ENCODE data around the gene SAT2. TPM values are rescaled to one million over a fixed set of nuclear protein-coding genes. Genes with fewer than 3 reads are reported as not detected.
A peak's percentile ranks its signal among the peaks of the same experiment; 100 is the strongest.

The SAT2 gene
- total RNA-seq, 2 donors from 2014 or later: 59.9 to 148 TPM

DNA sequence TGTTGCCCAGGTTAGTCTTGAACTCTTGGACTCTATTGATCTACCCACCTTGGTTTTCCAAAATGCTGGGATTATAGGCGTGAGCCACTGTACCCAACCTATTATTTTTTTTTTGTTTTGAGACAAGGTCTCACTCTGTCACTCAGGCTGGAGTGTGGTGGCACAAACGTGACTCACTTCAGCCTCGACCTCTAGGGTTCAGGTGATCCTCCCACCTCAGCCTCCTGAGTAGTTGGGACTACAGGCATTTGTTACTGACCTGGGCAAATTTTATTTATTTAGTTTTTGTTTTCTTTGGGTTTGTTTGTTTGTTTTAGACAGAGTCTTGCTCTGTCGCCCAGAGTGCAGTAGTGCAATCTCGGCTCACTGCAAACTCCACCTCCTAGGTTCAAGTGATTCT lies 4.0 kb downstream of the SAT2 start:
- no peaks in the 10 kb centered on the region for H3K36me3 ChIP-seq (replicated peaks in 1 of 2; ENCODE audit: insufficient read depth in 1 of 2, low read depth in 2 of 2)
- TF ChIP-seq, protein P1, sequence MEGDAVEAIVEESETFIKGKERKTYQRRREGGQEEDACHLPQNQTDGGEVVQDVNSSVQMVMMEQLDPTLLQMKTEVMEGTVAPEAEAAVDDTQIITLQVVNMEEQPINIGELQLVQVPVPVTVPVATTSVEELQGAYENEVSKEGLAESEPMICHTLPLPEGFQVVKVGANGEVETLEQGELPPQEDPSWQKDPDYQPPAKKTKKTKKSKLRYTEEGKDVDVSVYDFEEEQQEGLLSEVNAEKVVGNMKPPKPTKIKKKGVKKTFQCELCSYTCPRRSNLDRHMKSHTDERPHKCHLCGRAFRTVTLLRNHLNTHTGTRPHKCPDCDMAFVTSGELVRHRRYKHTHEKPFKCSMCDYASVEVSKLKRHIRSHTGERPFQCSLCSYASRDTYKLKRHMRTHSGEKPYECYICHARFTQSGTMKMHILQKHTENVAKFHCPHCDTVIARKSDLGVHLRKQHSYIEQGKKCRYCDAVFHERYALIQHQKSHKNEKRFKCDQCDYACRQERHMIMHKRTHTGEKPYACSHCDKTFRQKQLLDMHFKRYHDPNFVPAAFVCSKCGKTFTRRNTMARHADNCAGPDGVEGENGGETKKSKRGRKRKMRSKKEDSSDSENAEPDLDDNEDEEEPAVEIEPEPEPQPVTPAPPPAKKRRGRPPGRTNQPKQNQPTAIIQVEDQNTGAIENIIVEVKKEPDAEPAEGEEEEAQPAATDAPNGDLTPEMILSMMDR (IDR thresholded peaks at IDR 0.05): no peak
- no peak for TF ChIP-seq POLR2A (IDR thresholded peaks at IDR 0.05)
- intact Hi-C loops (cut with DNase I): no loop called here

DNA sequence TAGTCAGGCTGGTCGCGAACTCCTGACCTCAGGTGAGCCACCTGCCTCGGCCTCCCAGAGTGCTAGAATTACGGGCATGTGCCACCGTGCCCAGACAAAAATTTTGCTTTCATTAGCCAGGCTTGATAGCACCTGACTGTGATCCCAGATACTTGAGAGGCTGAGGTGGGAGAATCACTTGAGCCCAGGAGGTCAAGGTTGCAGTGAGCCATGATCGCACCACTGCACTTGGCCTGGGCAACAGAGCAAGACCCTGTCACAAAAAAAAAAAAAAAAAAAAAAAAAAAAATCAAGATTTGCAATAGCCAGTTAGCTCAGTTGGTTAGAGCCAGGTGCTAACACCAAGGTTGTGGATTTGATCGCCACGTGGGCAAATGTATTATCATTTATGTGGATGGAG lies 6.8 kb downstream of the SAT2 start:
- no peaks in the 10 kb centered on the region for H3K36me3 ChIP-seq (replicated peaks in 1 of 2; ENCODE audit: insufficient read depth in 1 of 2, low read depth in 2 of 2)
- WGBS, 2 donors: 87 to 88% methylated on average over 6 to 8 of the region's 8 CpGs
- H3K4me1 ChIP-seq: peaks cover 3% of the 10 kb centered on the region

More for the DNA sequence above, 4.0 kb downstream of the SAT2 start:
- no peaks in the 10 kb centered on the region for H3K9me3 ChIP-seq
- H3K27me3 ChIP-seq: no peaks in the 10 kb centered on the region
- no peak for ATAC-seq
- H3K4me1 ChIP-seq: peaks cover 13% of the 10 kb centered on the region
- WGBS, 2 donors: 77 to 86% methylated on average over 5 of the region's 5 CpGs
- no peak overlapping the region for H3K4me3 ChIP-seq
- DNase-seq: no peak
- no peak overlapping the region for H3K27ac ChIP-seq

DNA sequence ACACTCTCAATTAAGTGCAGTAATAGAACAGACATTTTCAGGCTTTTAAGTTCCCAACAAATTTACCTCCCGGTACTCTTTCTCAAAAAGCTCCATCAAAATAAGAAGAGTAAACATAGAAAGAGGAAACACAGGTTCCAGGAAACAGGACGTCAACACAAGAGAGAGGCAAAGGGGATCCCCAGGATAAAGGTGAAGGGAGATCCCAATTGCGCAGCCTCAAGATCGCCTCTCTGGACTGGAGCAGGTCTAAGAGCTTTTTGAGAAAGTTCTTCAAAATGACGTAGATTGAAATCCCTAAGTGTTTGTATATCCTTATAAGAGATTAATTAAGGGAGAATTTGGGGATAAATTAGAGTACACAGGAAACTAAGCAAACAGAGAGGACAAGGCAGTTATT lies 9.0 kb downstream of the SAT2 start:
- peaks cover 4% of the 10 kb centered on the region for H3K4me1 ChIP-seq
- intact Hi-C loops (cut with DNase I): no loop called here
- H3K27me3 ChIP-seq: no peaks in the 10 kb centered on the region
- DNase-seq (no peak), ATAC-seq (no peak)
- H3K9me3 ChIP-seq: no peaks in the 10 kb centered on the region
- no peak for TF ChIP-seq POLR2A (IDR thresholded peaks at IDR 0.05)
- TF ChIP-seq, protein P1 (IDR thresholded peaks at IDR 0.05): no peak
- no peak overlapping the region for H3K27ac ChIP-seq
- 70 to 72% methylated on average over 5 of the region's 5 CpGs for WGBS, 2 donors
- H3K4me3 ChIP-seq: no peak overlapping the region
- H3K36me3 ChIP-seq (replicated peaks in 1 of 2; ENCODE audit: insufficient read depth in 1 of 2, low read depth in 2 of 2): no peaks in the 10 kb centered on the region

More for the DNA sequence above, 6.8 kb downstream of the SAT2 start:
- no peaks in the 10 kb centered on the region for H3K9me3 ChIP-seq
- no peak overlapping the region for H3K4me3 ChIP-seq
- H3K27ac ChIP-seq: no peak overlapping the region
- DNase-seq: no peak
- H3K27me3 ChIP-seq: no peaks in the 10 kb centered on the region
- intact Hi-C loops (cut with DNase I): no loop called here
- TF ChIP-seq, protein P1 (IDR thresholded peaks at IDR 0.05): no peak
- TF ChIP-seq POLR2A (IDR thresholded peaks at IDR 0.05): no peak
- no peak for ATAC-seq

DNA sequence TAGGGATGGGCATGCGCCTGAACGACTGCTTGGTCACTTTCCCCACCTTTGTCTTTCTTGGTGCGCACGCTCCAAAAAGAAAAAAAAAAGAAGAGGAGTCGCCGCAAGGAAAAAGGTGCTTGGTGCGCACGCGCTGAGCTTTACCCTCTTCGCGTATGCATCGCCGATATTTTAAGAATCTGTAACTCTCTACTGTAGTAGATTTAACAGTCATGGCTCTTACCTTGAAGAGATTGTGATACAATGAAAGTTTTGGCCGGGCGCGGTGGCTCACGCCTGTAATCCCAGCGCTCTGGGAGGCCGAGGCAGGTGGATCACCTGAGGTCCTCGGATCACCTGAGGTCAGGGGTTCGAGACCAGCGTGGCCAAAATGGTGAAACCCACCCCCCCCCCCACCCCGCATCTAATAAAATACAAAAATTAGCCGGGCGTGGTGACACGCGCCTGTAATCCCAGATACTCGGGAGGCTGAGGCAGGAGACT lies 12.3 kb downstream of the SAT2 start:
- intact Hi-C loops (cut with DNase I): no loop called here
- Histone ChIP-seq H3K27me3 (no peaks in the 10 kb centered on the region), H3K4me3 (peak overlapping the region in 1 of 2 donors; percentile 14), H3K9me3 (no peaks in the 10 kb centered on the region), H3K27ac (peak overlapping the region; percentile 87 to 95 (median 92)), H3K36me3 (replicated peaks in 1 of 2; ENCODE audit: insufficient read depth in 1 of 2, low read depth in 2 of 2) (no peaks in the 10 kb centered on the region), H3K4me1 (peaks cover 34% of the 10 kb centered on the region)
- DNase-seq: no peak
- TF ChIP-seq, protein P1 (IDR thresholded peaks at IDR 0.05): no peak
- TF ChIP-seq POLR2A (IDR thresholded peaks at IDR 0.05): peak in 1 of 3 donors; percentile 28
- 4 to 5% methylated on average over 27 of the region's 28 CpGs for WGBS, 2 donors
- no peak for ATAC-seq
